ENCODE results near the gene GGN.
A peak's percentile ranks its signal among the peaks of the same experiment; 100 is the strongest.

Gene GGN

GRCh38 chr19:38386300-38386970 is 1.4 kb downstream of the GGN start:
- H3K4me3 ChIP-seq (ENCODE audit: low read depth, low read length), result no peak overlapping the region
- no peak for DNase-seq (ENCODE audit: low read depth)
- TF ChIP-seq CTCF (conservative IDR thresholded peaks at IDR 0.05; ENCODE audit: low read depth, low read length), result no peak

GRCh38 chr19:38385804-38386257 is 2.0 kb downstream of the GGN start:
- TF ChIP-seq CTCF (conservative IDR thresholded peaks at IDR 0.05; ENCODE audit: low read depth, low read length), result no peak
- no peak for DNase-seq (ENCODE audit: low read depth)
- H3K4me3 ChIP-seq (ENCODE audit: low read depth, low read length), result no peak overlapping the region

GRCh38 chr19:38385057-38385803 is 2.6 kb downstream of the GGN start:
- DNase-seq (ENCODE audit: low read depth), result no peak
- TF ChIP-seq CTCF (conservative IDR thresholded peaks at IDR 0.05; ENCODE audit: low read depth, low read length), result no peak
- no peak overlapping the region for H3K4me3 ChIP-seq (ENCODE audit: low read depth, low read length)

GRCh38 chr19:38384209-38385027 is 3.4 kb downstream of the GGN start:
- no peak overlapping the region for H3K4me3 ChIP-seq (ENCODE audit: low read depth, low read length)
- peak; percentile 38 for DNase-seq (ENCODE audit: low read depth)
- peak; percentile 64 for TF ChIP-seq CTCF (conservative IDR thresholded peaks at IDR 0.05; ENCODE audit: low read depth, low read length)

- H3K4me3 ChIP-seq (ENCODE audit: low read depth, low read length), result no peak overlapping the region
- no peak for TF ChIP-seq CTCF (conservative IDR thresholded peaks at IDR 0.05; ENCODE audit: low read depth, low read length)
- DNase-seq (ENCODE audit: low read depth), result no peak
Observed at GRCh38 chr19:38383743-38384142, 4.1 kb downstream of the GGN start.

GRCh38 chr19:38383184-38383583 is 4.7 kb downstream of the GGN start:
- no peak for DNase-seq (ENCODE audit: low read depth)
- H3K4me3 ChIP-seq (ENCODE audit: low read depth, low read length), result no peak overlapping the region
- no peak for TF ChIP-seq CTCF (conservative IDR thresholded peaks at IDR 0.05; ENCODE audit: low read depth, low read length)

All from choroid plexus epithelial cell (primary cell).